ENCODE results near the gene GTF2H2.
"Not testable (repeated sequence)": the region's sequence is repeated elsewhere in the genome, so short reads cannot be mapped to it uniquely, and the experiment has no call there.

GTF2H2 gene

DNA sequence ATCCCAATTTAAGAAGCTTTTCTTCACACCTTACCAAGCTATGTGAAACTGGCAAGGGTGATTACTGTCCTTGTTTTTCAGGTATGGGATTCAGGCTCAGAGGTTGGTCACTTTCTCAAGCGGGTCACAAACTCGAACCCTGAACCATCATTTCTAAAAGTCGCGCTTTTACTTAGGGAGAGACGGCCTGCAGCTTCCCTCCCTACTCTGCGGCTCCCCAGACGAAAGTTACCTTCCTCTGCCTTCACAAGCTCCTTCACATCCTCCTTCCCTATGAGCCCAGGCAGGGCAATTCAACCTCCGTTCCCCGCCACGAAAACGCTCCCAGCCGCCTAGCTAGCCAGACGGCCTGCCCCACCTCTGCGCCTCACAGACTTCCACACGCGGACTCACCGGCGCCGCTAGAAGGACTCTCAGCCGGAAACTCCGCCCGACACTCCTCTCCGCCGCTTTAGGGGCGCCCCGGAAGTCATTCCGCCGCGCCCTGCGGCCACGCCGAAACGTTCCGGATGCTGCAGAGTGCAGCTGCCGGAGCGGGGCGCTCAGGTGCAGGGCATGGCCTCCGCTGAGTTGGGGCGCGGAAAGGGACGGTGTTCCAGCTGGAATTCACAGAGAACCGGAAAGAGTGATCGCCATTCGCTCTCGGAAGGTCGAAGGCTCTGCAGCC lies at the start of gene GTF2H2:
GTF2H2 (minus strand) TSS at position 415 of the 667 bp plus-strand sequence. CDS start 4,913 bp downstream, outside the sequence.
- DNase-seq (ENCODE audit: low read depth in 2 of 2) = not testable (repeated sequence)

DNA sequence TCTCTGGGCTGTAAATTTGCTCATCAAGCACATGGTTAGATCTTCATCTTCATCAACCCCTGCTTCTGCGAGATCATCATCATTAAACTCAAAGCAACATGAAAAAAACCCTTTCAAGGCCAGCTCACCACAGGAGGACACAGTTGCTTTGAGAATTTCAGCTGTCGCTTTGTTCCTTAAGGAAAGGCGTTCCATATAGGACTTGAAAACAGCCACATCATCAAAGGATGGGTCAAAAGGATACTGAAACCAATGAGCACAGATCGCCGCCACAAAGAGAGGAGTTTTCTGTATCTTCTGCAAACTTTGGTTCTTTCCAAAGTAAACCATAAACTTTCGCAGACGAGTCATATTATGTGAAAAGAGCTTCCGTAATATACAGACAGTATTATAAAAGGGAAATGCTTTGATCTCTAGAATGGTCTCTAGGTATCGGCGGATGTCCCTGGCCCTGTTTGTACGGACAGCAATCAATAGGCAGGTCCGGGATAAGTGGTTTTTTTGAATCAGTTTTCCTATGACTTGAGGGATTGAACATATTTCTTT lies 42.3 kb upstream of the GTF2H2 start:
- not testable (repeated sequence) for DNase-seq (ENCODE audit: low read depth in 2 of 2)

DNA sequence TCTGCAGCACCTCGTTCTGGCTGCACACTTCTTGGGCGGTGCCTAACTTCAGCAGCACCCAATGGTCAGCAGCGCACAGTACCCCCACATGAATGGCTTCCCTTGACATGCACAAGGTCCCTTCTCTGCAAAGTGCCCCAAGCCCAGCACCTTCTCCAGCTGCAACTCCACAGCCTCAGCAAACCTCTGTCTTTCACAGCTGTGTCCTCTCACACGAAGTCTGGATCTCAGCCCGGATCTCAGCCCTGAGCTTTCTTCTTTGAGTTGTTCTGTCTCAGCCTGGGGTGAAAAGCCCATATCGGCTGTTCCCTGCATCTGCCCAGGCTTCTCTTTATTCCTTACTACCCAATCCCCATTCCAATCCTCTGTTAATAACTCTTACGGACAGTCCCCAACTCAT lies 32.5 kb upstream of the GTF2H2 start:
- not testable (repeated sequence) for DNase-seq (ENCODE audit: low read depth in 2 of 2)

DNA sequence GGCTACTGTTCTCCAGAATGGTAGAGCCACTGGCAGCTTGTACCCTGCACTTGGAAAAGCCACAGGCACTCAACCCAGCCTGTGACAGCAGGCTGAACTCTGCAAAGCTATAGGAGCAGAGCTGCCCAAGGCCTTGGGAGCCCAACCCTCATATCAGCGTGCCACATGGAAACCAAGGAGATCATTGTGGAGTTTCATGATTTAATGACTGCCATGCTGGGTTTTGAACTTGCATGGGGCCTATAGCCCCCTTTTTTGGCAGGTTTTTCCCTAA lies 30.4 kb upstream of the GTF2H2 start:
- not testable (repeated sequence) for DNase-seq (ENCODE audit: low read depth in 2 of 2)

DNA sequence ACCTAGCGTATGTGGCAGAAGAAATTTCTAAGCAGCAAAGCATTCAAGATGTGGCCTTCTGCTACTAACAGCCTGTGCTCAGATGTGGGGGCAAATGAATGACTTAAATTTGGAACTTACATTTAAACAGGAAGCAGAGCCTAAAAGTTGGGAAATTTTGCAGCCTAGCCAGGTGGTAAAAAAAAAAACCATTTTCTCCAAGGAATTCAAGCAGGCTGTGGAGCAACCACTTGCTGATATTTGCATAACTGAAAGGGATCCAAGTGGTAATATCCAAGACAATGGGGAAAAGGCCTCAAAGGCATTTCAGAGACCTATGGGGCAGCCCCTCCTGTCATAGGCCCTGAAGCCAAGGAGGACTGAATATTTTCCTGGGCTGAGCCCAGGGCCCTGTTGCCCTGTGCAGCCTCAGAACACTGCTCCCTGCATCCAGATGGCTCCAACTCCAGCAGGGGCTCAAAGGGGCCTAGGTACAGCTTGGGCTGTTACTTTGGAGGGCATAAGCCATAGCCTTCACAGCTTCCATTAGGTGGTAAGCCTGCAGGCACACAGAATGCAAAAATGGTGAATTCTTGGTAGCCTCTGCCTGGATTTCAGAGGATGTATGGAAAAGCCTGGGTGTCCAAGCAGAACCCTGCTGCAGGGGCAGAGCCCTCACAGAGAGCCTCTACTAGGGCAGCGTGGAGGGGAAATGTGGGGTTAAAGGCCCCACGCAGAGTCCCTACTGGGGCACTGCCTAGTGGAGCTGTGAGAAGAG lies 29.9 kb upstream of the GTF2H2 start:
- not testable (repeated sequence) for DNase-seq (ENCODE audit: low read depth in 2 of 2)

DNA sequence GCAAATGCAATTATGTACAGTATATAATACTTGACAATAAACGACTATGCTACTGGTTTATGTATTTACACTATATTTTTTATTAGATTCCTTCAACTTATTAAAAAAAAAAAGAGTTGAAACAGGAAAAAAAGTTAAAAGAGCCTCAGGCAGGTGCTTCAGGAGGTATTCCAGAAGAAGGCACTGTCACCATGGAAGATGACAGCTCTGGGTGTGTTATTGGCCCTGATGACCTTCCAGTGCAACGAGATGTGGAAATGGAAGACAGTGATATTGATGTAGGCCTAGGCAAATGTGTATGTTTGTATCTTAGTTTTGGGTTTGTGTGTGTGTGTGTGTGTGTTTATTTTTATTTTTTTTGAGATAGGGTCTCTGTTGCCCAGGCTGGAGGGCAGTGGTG lies 22.3 kb upstream of the GTF2H2 start:
- DNase-seq (ENCODE audit: low read depth in 2 of 2) = not testable (repeated sequence)

DNA sequence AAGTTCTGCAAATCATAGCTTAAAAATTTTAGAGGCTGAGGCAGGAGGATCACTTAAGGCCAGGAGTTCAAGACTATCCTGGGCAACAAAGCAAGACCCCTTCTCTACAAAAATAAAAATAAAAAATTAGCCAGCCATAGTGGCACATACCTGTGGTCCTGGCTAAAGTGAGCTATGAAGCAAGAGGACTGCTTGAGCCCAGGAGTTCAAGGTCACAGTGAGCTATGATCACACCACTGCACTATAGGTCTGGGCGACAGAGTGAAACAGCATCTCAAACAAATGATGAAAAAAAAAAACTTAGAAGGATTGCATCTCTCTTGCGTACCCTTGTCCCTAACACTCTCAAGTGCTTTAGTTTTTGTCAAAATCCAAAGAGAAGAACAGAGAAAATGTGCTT lies 21.3 kb upstream of the GTF2H2 start:
- DNase-seq (ENCODE audit: low read depth in 2 of 2) = not testable (repeated sequence)

DNA sequence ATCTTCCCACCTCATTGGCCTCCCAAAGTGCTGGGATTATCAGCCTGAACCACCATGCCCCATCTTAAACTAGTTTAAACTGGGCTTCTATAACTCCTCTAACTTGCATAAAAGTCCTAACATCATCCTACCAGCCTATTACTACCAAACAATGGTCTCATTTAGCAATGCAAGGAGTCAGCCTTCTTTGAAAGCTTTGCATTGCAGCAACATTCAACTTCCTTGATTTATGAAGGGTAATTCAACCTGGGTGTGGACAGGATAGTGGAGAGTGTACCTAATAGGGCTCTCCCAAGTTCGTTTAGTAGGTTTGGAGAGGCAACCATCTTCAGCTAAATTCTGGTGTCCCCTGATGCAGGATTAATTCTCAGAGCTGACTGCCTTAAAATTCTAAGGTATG lies 18.7 kb upstream of the GTF2H2 start:
- DNase-seq (ENCODE audit: low read depth in 2 of 2) = not testable (repeated sequence)

DNA sequence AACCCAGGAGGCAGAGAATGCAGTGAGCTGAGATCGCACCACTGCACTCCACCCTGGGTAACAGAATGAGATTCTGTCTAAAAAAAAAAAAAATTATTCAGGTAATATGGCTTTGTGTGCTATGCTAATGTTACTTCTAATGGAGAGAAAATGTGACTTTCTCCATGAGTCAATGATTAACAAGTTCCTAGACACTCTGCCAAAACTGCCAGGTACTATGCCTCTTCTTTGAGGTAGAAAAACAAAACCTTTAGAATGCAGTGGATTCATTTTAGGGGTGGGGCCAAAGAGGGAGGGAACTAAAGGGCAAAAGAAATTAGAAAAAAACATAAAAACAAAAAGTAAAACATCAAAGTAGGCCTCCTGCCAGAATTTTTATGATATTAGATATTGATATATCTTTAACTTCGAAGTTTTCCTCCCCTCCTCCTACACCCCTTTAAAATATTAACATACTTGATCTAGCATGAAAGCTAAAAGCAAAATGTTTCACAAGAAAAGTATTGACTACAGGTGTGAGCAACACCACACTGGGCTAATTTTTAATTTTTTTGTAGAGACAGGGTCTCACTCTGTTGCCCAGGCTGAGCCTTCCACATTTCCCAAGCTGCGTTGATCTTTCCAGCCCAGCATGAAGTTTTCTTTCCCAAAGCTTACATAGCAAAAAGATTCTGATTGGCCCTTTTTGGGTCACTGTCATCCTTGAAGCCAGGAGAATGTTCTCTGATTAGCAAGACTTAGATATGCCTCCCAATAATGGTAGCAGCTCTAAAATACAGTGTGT lies 17.0 kb upstream of the GTF2H2 start:
- DNase-seq (ENCODE audit: low read depth in 2 of 2) = not testable (repeated sequence)

DNA sequence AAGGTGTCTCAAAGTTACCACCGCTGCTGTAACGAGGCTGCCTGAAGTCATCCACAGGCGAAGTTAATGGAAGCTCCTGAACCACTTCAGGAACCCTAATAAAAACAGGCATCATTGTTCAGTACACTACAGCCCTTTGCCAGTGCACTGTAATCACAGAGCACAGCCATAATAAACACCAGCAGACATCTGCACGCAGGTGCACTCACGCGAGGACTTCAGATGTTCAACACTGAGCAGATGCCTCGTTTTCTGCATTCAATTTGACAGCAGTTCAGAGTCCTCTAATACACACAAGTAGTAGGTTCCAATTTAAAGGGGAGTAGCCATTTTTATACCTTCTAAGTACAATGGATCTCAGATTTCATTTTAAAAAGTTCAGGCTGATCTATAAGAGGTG lies 15.4 kb upstream of the GTF2H2 start:
- not testable (repeated sequence) for DNase-seq (ENCODE audit: low read depth in 2 of 2)

DNA sequence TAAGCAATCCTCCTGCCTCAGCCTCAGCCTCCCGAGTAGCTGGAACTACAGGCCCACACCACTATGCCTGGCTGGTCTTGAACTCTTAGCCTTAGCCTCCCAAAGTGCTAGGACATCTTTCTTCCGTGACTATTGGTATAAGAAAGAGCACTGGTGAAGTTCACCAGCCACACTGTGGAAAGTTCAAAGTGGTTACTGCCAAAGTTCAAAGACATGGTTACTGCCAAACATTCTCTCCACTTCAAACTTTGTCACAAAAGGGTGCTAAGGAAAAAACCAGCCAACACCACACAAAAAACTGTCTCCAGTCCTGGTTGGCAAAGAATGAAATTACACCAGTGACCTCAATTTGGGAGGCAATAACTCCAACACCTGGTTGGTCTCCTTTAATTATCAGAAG lies 14.9 kb upstream of the GTF2H2 start:
- not testable (repeated sequence) for DNase-seq (ENCODE audit: low read depth in 2 of 2)

DNA sequence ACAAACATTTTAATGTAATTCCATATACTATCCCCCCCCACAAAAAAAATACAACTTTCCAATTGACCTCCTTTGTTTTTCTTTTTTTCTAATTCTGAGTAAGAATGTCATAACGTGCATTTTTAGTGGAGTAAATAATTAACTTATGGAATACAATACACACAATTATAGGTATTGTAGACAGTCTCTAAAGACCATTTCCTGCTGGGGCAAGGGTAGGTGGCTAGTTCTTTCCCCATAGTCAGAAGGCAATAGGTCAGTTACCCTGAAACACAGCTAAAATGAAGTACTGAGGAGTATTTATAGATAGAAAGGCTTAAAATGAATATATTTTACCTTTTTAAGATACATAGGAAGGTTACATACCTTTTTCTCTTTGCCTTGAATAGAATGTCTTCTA lies 6.2 kb downstream of the GTF2H2 start:
- DNase-seq (ENCODE audit: low read depth in 2 of 2) = not testable (repeated sequence)

DNA sequence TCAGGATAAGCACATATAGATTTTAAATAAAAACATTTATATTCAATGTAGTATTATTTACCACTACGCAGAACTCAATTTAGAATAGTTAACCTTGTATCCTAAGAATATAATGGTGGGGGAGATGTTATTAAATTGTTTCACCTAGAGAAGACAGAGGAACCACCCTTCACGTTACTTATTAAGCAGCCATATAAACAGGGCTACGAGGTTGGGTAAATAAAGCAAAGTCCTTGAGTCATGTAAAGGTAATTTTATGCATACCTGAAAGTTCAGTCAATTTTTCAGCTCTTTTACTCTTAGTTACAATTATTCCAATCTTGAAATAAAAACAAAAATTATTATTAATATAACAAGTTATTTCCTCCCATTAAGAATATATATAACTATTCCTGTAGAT lies 8.1 kb downstream of the GTF2H2 start:
- DNase-seq (ENCODE audit: low read depth in 2 of 2) = not testable (repeated sequence)

DNA sequence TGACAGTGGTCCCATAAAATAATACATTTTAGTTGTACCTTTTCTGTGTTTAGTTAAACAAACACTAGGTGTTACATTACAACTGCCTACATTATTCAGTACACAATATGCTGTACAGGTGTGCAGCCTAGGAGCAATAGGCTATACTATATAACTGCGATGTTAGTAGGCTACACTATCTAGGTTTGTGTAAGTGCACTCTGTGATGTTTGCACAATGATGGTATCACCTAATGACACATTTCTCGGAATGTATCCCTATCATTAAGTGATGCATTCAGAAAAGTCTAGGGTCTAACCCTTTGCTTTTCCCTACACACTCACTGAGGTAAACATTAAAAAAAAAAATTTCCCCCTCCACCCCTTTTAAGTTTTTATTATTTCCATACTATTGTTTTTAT lies 22.7 kb downstream of the GTF2H2 start:
- not testable (repeated sequence) for DNase-seq (ENCODE audit: low read depth in 2 of 2)

DNA sequence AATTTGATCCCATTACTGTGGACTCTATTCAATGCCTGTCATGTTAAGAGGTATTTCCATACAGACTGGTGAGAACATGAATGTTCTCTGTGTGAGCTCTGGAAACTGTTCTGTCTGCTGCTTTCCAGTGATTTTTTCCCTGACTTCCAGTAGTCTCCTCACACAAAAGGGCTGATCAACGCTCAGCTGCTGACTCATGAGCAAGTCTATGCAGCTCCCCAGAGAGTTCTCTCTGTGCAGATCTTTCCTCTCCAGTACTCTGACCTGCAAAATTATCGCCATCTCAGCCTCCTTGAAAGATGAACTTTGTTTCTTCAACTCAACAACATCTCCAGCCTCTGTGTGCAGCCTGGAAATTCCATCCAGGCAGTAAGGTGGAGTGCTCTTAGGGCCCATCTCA lies 23.3 kb downstream of the GTF2H2 start:
- not testable (repeated sequence) for DNase-seq (ENCODE audit: low read depth in 2 of 2)

DNA sequence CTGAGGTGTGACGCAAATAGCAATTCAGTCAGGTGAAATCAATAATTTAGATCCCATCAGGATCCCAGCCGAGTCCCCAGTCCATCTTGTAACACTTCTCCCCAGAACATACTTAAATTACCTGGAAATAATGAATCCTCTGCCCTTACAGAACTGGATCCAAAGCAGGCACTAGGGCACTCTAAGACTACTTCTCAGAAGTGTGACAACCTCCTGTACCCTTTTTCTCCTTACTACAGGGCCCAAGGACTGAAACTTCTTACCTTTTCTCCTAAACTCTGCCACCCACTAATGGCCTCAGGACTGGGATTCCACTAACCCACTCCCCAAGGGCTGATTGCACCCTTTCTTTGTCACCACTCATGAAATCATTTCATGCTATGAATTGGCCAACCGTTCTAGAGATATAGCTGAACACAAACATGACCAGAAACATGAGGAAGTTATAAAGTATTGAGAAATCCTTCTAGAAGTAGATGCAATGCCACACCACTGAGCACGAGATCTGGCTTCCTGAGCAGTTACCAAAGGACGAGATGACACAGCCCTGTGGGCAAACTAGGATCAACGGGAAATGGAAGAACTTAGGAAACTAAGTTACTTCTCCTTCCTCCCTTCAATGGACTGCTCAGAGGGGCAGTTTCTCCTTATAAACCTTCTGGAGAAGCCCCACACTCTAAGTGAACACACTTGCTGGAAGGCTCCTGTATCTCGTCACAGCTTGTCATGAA lies 36.3 kb downstream of the GTF2H2 start:
- not testable (repeated sequence) for DNase-seq (ENCODE audit: low read depth in 2 of 2)

DNA sequence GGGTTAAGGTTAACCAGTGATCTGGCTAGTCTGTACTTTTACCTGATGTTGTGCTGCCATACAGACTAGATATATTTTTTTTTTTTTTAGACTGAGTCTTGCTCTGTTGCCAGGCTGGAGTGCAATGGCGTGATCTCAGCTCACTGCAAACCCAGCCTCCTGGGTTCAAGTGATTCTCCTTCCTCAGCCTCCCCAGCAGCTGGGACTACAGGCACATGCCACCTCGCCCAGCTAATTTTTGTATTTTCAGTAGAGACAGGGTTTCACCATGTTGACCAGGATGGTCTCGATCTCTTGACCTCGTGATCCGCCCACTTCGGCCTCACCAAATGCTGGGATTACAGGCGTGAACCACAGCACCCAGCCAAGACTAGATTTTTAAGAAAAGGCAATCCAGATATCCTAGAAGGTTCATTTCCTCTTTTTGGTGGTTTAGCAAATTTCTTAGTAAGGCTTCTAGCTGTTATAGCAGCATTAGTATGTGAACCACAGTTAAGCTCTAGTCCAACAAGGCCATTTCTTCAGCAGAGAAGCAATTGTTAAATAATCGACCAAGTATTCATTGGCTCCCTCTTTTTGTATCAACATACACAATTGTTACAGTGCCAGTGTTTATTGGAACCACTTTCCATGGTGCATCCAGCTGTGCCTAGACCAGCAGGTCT lies 42.1 kb downstream of the GTF2H2 start, which contains the start of gene NAIP:
NAIP (minus strand) TSS at position 51 of the 665 bp plus-strand sequence. CDS start 12,424 bp downstream, outside the sequence.
- not testable (repeated sequence) for DNase-seq (ENCODE audit: low read depth in 2 of 2)

DNA sequence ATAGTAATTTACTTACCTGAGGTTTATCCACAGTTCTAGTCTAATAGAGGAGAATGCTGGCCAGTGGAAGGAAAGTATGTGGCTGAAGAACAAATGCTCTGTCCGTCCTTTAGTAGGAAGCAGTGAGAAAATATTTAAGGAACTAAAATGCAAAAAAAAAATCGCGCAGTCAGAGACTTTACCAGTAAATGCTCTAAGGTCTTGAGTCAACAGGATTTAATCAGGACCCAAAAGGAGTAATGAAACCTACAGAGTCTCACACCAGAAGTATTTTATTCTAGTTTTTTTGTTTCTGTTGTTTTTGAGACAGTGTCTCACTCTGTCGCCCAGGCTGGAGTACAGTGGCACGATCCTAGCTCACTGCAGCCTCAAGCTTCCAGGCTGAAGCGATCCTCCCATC lies 46.8 kb downstream of the GTF2H2 start:
- DNase-seq (ENCODE audit: low read depth in 2 of 2) = not testable (repeated sequence)

DNA sequence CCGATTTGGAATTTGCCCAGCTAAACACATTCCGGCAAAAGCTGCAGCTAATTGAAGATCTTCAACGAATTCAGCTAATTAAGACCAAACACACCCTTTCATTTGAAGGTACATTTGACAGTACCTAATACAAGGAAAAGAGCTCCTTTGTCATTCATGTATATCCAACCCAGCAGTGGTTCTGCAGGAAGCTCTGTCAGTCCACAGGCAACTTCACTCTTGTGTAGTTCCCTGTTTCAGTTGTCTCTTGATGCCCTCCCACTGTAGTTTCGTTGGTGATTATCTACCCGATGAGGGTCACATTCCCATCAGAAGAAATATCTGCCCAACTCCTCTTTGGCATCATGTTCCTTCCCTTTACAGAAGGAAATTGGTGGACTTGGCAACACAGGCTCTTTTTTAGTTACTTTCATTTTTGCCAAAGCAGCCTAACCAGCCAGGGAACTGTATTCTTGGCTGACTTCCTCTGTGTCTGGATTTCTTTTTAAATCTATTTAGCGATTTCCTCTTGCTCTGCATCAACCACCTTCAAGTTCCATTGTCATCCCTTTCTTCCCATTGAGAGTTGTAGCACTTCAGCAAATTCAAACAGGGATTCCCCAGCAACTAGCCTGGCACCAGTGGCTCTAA lies 49.0 kb downstream of the GTF2H2 start:
- DNase-seq (ENCODE audit: low read depth in 2 of 2) = not testable (repeated sequence)

DNA sequence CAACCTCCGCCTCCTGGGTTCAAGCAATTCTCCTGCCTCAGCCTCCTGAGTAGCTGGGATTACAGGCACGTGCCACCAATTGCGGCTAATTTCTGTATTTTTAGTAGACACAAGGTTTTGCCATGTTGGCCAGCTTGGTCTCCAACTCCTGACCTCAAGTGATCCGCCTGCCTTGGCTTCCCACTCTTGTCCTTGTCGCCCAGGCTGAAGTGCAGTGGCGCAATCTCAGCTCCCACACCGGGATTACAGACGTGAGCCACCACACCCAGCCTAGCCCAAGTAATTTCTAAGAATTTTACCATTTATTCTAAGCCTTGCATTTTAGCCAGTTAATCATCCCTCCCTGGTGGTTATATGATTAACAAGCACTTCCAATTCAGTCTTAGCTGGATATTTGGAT lies 53.3 kb downstream of the GTF2H2 start:
- DNase-seq (ENCODE audit: low read depth in 2 of 2) = no peak

Measured in stimulated activated CD8-positive, alpha-beta memory T cell treated with anti-CD3 and anti-CD28 coated beads, Interleukin-7, amount 100 ng/mL, for 1 hour (primary cell).